CD4-positive, alpha-beta T cell treated with Interleukin-17A for 4 hours (primary cell): Measurements from ENCODE around the gene NPW.

ENCODE experiments used
- DNase-seq: peaks from one replicate; pipeline ENCODE4 v3.0.0-alpha.2; 2020; ENCODE audit warnings: mixed read lengths

NPW gene

GRCh38 chr16:1984347-1985225, 35.0 kb upstream of the NPW start:
- DNase-seq: peak; percentile 52

GRCh38 chr16:1985466-1986150, 34.0 kb upstream of the NPW start:
- no peak for DNase-seq

- no peak for DNase-seq
These were observed 32.4 kb upstream of the NPW start for GRCh38 chr16:1987198-1987597.

GRCh38 chr16:1989209-1990100, 30.1 kb upstream of the NPW start, which contains the start of gene SYNGR3:
Gene SYNGR3 (plus strand): TSS chr16:1989970. CDS start chr16:1990103, 133 bp downstream.
- DNase-seq: no peak

- no peak for DNase-seq
These were observed 29.6 kb upstream of the NPW start for GRCh38 chr16:1990101-1990350.

GRCh38 chr16:1990351-1991134, 29.0 kb upstream of the NPW start:
- DNase-seq: peak; percentile 58

GRCh38 chr16:1991135-1991551, 28.4 kb upstream of the NPW start:
- DNase-seq: peak; percentile 71

- no peak for DNase-seq
These were observed 28.0 kb upstream of the NPW start for GRCh38 chr16:1991588-1991947.

GRCh38 chr16:1991948-1992703, 27.5 kb upstream of the NPW start:
- DNase-seq: peak; percentile 100

GRCh38 chr16:1992704-1993317, 26.8 kb upstream of the NPW start:
- DNase-seq: no peak

- DNase-seq: no peak
These were observed 25.9 kb upstream of the NPW start for GRCh38 chr16:1993731-1994131.

GRCh38 chr16:1997494-1998359, 21.9 kb upstream of the NPW start:
- no peak for DNase-seq

GRCh38 chr16:1998360-1998835, 21.2 kb upstream of the NPW start:
- no peak for DNase-seq

GRCh38 chr16:1998852-1999801, 20.5 kb upstream of the NPW start:
- no peak for DNase-seq

- DNase-seq: no peak
These were observed 19.6 kb upstream of the NPW start for GRCh38 chr16:1999866-2000514.

- no peak for DNase-seq
These were observed 18.6 kb upstream of the NPW start for GRCh38 chr16:2001035-2001434.

- DNase-seq: no peak
These were observed 17.9 kb upstream of the NPW start for GRCh38 chr16:2001456-2002355.
